Cortex of kidney (tissue), 1 donor: ENCODE measurements around the gene ADRA2B.

Experiments used
- DNase-seq: peaks from one replicate; lab custom pipeline; 2025; lab: John Stamatoyannopoulos, UW

Gene ADRA2B

DNA sequence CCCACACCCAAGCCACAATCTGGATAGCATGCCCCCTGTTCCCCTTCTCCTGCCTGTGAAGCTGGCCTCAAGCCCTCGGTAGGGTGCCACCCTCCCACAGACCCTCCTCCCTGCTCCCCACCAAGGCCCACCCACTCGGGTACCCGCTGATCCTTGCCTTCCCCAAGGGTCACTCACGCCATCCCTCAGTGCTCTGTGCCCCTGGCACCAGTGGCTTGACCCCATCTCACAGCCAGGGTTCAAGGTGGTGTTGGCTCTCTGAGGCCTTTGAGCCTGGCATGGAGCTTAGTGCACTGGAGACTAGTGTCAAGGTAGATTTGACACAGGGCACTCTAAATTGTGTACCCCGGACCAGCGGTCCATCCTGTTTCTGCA, 11.9 kb downstream of the ADRA2B start:
- DNase-seq: no peak

DNA sequence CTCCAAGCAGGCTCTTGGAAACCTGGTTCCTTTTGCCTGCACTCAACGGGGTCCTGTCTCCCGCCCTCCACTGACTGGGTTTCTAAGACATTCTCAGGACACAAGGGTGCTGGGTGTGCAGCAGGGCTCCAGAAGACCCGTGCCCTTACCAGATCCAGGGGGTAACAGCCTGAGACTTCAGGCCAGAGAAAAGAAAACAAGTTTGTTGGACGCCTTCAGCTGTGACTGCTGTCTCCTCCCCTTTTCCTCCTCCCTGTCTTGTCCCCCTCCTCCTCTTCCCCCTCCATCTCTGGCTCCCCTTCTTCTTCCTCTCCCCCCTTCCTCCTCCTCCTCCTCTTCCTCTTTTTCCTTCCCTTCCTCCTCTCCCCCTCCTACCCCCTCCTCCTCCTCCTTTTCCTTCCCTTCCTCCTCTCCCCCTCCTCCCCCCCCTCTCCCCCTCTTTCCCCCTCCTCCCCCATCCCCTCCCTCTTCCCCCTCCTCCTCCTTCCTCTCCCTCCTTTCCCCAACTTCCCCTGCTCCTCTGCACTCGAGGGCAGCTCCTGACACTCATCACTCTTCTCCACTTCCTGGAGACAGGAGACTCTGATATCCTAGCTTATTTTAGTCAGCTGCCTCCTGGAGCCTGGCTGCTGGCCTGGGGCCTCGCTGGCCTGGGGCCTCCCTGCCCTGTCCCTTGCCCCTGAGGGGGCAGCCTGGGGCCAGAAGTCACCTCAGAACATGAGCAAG, 12.4 kb downstream of the ADRA2B start:
- no peak for DNase-seq

DNA sequence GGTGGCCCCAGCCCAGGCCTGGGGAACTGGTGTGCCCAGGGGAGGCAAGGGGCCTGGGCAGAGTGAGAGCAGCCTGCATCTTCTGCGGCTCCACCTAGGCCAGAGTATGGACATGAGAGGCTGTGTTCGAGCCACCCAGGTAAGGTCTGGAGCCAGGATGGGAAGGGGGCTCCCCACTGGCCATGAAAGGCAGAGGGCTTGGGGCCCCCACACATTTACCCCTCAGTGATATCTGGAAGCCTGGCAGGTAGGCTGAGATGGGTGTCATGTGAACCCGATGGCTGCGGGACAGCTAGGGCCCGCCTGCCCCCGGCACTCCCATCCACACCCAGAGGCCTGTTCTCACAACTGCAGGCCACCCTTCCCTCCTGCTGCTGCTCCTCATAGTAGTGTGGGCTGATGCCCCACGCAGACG, 13.2 kb downstream of the ADRA2B start:
- DNase-seq: no peak

DNA sequence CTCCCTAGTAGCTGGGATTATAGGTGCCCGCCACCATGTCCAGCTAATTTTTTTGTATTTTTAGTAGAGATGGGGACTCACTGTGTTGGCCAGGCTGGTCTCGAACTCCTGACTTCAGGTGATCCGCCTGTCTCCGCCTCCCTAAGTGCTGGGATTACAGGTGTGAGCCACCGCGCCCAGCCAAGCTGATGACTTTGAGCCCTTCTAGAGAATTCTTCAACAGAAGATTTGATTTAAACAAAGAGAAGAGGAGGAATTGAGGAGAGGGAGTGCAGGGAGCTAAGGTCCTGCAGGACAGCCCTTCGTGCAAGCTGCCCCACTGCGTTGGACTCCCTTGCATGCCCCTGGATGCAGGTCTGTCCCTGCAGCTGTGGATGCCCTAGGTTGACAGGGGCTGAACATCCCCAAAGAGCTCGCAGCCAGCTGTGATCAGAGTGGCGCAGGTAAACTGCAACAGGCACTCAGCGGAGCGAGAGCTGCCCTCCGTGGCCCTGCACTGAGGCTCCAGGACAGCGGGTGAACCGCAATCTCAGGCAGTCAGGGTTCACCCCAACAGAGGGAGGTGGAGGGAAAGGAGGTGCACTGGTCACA, 13.7 kb downstream of the ADRA2B start:
- no peak for DNase-seq

DNA sequence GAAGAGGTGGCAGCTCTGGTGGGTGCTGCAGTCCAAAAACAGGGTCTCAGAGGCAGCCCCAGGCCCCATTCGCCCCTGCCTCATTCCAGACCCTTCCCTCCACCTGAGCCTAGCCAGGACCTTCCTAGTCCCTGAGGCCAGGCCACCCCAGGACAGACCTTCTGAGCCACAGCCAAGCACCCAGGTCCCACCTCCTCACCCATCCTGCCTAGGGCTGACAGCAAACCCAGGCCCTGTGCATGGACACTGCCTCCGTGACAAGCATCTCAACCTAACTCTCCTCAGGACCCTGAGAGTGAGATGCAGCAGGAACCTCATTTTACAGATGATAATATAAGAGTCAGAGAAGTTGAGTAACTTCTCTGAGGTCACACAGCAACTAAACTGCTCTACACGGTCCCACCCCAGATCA, 15.5 kb downstream of the ADRA2B start:
- no peak for DNase-seq

DNA sequence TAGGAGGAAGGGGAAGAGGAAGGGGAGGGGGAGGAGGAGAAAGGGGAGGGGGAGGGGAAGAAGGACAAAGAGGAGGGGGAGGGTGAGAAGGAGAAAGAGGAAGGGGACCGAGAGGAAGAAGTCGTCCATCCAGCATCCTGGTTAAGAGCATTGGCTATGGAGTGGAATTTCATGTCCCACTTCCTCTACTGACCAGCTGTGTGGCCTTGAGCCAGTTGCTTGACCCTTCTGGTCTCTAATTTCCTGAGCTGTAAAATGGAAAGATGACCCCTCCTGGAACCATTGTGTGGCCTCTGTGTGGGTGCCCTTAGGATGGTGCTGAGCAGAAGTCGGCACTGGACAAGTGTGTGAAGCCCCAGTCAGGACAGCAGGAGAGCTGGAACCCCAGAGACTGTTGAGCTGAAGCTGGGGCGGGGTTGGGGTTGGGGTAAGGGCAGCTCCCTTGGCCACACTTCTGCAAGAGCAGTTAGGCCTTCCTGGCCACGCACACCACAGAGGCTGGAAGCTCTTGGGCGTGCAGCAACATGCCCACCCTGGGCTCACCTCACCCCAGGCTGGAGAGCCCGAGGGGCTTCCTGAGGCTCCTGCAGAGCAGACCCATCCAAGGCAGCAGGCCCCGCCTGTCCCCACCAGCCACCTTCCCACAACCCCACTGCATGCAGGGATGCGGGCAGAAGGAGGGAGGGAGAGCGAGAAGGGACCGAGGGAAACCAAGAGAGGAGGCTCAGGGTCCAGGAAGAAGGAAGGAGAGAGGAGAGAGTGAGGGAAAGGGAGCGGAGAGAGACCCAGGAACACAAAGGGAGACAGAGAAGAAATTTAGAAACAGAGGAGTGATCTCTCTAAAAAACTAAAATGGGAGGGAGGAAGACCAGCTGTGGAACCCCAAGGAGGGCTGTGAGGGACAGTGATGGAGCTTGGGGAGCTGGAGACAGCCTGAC, 16.2 kb downstream of the ADRA2B start:
- no peak for DNase-seq

DNA sequence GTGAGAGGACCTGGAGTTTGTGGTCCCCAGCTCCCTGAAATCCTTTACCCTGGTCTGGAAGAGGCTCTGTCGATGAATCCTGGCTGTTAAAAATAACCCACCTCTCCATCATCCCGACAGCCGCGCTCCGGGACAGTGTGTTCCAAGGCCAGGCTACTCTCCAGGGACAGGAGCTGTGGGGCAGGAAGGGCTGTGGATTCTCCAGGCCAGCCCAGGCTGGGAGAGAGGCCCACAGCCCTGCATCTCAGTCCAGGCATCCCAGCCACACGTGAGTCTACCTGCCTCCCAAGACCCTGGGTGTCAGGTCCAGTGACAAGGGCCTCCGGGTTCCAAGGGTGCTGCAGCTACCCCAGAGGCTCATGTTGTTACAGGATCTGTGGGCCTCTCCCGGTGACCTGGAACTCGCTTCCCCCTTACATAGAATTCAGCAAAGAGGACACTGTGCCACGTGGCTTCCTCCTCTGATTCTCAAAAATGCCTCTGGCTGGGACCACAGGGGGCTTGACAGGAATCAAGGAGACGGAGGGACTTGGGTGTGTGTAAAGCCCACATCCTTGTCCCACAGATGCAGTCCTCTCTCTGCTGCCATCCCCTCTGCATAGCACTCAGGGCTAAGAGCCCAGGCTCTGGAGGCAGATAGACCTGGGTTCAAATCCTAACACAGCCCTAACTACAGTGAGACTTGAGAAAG, 17.3 kb downstream of the ADRA2B start:
- no peak for DNase-seq

DNA sequence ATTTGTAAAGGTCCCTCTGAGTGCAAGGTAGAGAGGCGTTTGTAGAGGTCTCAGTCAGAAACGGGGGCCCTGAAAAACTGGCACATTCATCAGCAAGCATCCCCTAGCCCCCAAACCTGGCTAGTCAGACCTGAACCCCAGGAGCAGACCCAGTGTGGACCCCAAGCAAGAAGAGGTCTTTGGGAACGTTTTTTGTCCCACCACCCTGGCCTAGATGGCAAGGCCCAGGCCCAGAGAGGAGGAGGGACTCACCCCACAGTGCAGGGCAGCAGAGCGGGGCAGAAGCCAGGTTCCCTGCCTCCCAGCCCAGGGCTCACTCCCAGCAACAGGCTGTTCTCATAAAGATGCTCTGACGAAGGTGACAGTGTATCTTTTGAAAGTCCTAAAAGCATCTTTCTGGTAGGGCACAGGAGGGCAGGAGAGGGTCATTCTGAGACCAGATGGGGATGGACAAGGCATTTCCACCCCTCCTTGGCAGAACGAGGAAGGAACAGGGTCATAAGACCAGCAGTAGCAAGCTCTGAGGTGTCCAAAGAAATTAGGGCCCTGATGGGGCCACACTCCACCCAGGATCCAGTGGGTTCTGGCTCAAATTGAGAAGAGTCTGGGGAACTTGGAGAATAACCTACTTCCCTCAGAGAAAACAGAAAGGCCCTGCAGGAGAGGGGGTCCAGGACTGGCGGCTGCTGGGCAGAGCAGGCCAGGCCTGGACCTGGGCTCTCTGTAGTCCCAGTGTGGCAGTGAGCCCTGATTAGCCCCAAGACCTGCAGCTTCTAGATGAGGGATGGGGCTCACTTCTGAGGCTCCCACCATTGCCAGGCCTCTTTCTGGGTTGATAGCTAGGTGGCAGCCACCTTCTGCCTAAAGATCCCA, 18.2 kb downstream of the ADRA2B start:
- no peak for DNase-seq

DNA sequence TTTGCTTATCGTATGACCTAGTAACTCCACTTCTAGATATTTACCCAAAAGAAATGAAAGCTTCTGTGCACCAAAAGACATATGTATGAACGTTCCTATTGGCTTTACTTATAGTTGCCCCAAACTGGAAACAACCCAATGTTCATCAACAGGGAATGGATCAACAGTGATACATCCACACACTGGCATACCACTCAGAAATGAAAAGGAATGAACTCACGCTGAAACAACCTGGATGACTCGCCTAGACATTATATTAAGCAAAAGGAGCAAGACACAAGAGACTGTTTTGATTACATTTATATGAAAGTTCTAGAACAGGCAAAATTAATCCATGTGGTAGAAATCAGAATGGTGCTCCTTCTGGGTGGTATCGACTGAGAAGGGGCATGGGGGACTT, 18.9 kb downstream of the ADRA2B start:
- DNase-seq: no peak

- DNase-seq: no peak
Observed at GRCh38 chr2:96095116-96095636, 21.2 kb downstream of the ADRA2B start.

- no peak for DNase-seq
Observed at GRCh38 chr2:96093528-96093927, 22.8 kb downstream of the ADRA2B start.

DNA sequence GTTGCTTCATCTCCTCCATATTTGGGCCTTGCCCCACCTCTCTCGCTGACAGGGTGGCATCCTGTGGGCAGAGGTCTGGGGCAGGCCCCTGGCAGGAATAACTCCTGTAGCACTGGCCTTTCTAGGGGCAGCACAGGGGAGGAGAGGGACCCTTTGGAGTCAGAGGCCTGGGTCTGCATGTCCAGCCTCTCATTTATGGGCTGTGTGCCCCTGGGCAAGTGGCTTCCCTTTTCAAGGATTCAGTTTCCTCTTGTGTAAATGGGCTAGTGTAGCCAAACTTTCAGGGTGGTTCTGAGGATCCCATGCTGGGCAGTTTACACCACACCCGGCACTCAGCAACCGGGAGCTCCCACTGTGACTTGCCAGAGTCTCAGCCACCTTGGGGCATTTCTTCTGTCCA, 23.4 kb downstream of the ADRA2B start:
- no peak for DNase-seq

GRCh38 chr2:96092573-96092877, 23.8 kb downstream of the ADRA2B start:
- no peak for DNase-seq

GRCh38 chr2:96091711-96092572, 24.4 kb downstream of the ADRA2B start:
- no peak for DNase-seq

DNA sequence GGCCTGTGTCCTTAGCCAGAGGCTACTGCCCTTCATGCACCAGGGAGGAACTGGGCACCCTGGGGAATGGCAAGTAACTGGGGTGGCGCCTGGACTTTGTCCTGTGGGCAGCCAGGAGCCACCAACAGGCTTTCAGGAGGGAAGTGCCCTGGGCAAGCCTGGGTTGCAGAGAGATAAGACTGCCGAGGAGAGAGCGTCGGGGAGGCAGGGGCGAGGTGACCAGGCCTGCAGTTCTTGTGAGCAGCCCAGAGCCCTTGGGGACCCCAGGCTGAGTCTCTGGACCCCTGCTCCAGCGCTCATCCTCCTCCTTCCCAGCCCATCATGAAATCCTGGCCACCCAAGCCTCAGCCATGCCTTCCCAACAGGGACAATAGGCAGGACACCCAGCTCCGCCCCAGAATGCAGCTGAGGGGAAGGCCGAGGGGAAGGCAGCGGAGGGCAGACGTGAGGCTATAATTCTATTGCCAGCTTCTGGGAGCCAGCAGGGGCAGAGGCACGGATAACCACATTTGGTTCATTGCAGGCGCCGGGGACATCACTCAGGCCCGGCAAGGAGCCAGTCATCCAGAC, 25.1 kb downstream of the ADRA2B start:
- DNase-seq: no peak

GRCh38 chr2:96090196-96090926, 26.0 kb downstream of the ADRA2B start:
- no peak for DNase-seq

- DNase-seq: no peak
Observed at GRCh38 chr2:96089356-96090195, 26.8 kb downstream of the ADRA2B start.
